ENCODE data around the gene TRIM47. TPM values are rescaled to one million over a fixed set of nuclear protein-coding genes. Genes with fewer than 3 reads are reported as not detected.
A peak's percentile ranks its signal among the peaks of the same experiment; 100 is the strongest.

Gene TRIM47
- total and polyA plus RNA-seq, 2 of the 13 experiments (the other 11 are each of a cell fraction or from before 2014, with no cell fraction given), result 33.5 to 82.0 TPM

DNA sequence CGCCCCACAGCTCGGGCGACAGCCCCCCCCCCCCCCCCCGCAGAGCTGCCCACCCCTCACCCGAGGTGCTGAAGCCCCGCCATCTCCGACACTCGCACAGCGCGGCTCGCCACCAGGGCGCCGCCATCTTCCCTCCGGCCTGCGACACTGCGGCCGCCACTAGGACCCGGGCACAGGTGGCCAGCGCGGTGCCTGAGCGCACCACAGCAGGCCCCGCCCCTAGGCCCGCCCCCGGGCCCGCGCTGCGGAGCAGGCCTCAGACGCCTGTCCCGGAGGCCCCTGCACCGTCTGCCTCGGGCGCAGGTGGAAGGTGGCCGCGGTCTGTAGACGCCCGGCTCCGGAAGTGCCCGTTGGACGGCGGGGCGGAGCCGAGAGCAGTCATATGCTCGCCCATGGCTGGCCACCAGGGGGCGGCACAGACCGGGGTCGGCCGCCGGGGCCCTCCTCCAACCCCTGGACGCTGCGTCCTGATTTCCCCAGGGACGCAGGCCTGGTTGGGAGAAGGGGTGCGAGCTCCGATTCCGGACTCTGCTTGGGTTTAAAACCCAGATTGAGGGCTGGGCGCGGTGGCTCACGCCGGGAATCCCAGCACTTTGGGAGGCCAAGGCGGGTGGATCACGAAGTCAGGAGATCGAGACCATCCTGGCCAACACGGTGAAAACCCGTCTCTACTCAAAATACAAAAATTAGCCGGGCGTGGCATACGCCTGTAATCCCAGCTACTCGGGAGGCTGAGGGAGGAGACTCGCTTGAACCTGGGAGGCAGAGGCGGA is 26.6 kb upstream of the TRIM47 start, which contains the start of gene MRPL38 (continued):
- TF ChIP-seq, protein P1, sequence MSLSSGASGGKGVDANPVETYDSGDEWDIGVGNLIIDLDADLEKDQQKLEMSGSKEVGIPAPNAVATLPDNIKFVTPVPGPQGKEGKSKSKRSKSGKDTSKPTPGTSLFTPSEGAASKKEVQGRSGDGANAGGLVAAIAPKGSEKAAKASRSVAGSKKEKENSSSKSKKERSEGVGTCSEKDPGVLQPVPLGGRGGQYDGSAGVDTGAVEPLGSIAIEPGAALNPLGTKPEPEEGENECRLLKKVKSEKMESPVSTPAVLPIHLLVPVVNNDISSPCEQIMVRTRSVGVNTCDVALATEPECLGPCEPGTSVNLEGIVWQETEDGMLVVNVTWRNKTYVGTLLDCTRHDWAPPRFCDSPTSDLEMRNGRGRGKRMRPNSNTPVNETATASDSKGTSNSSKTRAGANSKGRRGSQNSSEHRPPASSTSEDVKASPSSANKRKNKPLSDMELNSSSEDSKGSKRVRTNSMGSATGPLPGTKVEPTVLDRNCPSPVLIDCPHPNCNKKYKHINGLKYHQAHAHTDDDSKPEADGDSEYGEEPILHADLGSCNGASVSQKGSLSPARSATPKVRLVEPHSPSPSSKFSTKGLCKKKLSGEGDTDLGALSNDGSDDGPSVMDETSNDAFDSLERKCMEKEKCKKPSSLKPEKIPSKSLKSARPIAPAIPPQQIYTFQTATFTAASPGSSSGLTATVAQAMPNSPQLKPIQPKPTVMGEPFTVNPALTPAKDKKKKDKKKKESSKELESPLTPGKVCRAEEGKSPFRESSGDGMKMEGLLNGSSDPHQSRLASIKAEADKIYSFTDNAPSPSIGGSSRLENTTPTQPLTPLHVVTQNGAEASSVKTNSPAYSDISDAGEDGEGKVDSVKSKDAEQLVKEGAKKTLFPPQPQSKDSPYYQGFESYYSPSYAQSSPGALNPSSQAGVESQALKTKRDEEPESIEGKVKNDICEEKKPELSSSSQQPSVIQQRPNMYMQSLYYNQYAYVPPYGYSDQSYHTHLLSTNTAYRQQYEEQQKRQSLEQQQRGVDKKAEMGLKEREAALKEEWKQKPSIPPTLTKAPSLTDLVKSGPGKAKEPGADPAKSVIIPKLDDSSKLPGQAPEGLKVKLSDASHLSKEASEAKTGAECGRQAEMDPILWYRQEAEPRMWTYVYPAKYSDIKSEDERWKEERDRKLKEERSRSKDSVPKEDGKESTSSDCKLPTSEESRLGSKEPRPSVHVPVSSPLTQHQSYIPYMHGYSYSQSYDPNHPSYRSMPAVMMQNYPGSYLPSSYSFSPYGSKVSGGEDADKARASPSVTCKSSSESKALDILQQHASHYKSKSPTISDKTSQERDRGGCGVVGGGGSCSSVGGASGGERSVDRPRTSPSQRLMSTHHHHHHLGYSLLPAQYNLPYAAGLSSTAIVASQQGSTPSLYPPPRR (CRISPR knock-in tag; IDR thresholded peaks at IDR 0.05; ENCODE audit: borderline replicate concordance), result peak; percentile 74; the same call in 1 of the 2 replicates
- TF ChIP-seq MAZ (IDR thresholded peaks at IDR 0.05; ENCODE audit: borderline replicate concordance, low read depth, low read length), result peak; percentile 72
- peak; percentile 91 for TF ChIP-seq MAZ (CRISPR knock-in tag; IDR thresholded peaks at IDR 0.05; ENCODE audit: low read depth)
- TF ChIP-seq ZSCAN9 (CRISPR knock-in tag; IDR thresholded peaks at IDR 0.05; ENCODE audit: borderline replicate concordance), result peak; percentile 95
- peak; percentile 70 for TF ChIP-seq HNF4A (CRISPR knock-in tag; IDR thresholded peaks at IDR 0.05)
- TF ChIP-seq ZFP36L2 (CRISPR knock-in tag; IDR thresholded peaks at IDR 0.05), result no peak; the same call in 1 of the 2 replicates
- peak; percentile 50 for TF ChIP-seq PTBP1 (IDR thresholded peaks at IDR 0.05; ENCODE audit: low read depth, low read length, poor library complexity, severe bottlenecking)
- TF ChIP-seq, protein P2, sequence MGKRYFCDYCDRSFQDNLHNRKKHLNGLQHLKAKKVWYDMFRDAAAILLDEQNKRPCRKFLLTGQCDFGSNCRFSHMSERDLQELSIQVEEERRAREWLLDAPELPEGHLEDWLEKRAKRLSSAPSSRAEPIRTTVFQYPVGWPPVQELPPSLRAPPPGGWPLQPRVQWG (CRISPR knock-in tag; IDR thresholded peaks at IDR 0.05; ENCODE audit: borderline replicate concordance, low read depth), result no peak
- TF ChIP-seq, protein P3, sequence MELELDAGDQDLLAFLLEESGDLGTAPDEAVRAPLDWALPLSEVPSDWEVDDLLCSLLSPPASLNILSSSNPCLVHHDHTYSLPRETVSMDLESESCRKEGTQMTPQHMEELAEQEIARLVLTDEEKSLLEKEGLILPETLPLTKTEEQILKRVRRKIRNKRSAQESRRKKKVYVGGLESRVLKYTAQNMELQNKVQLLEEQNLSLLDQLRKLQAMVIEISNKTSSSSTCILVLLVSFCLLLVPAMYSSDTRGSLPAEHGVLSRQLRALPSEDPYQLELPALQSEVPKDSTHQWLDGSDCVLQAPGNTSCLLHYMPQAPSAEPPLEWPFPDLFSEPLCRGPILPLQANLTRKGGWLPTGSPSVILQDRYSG (CRISPR knock-in tag; IDR thresholded peaks at IDR 0.05), result peak; percentile 75
- no peak for TF ChIP-seq FIP1L1 (IDR thresholded peaks at IDR 0.05; ENCODE audit: borderline replicate concordance, insufficient read depth, low read depth, low read length)
- TF ChIP-seq, protein P4, sequence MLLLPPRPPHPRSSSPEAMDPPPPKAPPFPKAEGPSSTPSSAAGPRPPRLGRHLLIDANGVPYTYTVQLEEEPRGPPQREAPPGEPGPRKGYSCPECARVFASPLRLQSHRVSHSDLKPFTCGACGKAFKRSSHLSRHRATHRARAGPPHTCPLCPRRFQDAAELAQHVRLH (CRISPR knock-in tag; IDR thresholded peaks at IDR 0.05; ENCODE audit: borderline replicate concordance, low read depth), result peak; percentile 98; the same call in 1 of the 2 replicates
- TF ChIP-seq TCF7 (IDR thresholded peaks at IDR 0.05; ENCODE audit: low read depth), result no peak
- TF ChIP-seq BCL6 (CRISPR knock-in tag; IDR thresholded peaks at IDR 0.05), result peak; percentile 81
- no peak for TF ChIP-seq MAFK (conservative IDR thresholded peaks at IDR 0.05 in 1 of 2, IDR thresholded peaks at IDR 0.05 in 1 of 2; ENCODE audit: low read length in 2 of 2)
- TF ChIP-seq ZNF549 (CRISPR knock-in tag; IDR thresholded peaks at IDR 0.05), result no peak
- TF ChIP-seq, protein P5, sequence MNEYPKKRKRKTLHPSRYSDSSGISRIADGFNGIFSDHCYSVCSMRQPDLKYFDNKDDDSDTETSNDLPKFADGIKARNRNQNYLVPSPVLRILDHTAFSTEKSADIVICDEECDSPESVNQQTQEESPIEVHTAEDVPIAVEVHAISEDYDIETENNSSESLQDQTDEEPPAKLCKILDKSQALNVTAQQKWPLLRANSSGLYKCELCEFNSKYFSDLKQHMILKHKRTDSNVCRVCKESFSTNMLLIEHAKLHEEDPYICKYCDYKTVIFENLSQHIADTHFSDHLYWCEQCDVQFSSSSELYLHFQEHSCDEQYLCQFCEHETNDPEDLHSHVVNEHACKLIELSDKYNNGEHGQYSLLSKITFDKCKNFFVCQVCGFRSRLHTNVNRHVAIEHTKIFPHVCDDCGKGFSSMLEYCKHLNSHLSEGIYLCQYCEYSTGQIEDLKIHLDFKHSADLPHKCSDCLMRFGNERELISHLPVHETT (CRISPR knock-in tag; conservative IDR thresholded peaks at IDR 0.05), result peak; percentile 98
- no peak for TF ChIP-seq BHLHE40 (IDR thresholded peaks at IDR 0.05; ENCODE audit: low read length)
- no peak for TF ChIP-seq HMGA1 (CRISPR knock-in tag; conservative IDR thresholded peaks at IDR 0.05)
- TF ChIP-seq, protein P6, sequence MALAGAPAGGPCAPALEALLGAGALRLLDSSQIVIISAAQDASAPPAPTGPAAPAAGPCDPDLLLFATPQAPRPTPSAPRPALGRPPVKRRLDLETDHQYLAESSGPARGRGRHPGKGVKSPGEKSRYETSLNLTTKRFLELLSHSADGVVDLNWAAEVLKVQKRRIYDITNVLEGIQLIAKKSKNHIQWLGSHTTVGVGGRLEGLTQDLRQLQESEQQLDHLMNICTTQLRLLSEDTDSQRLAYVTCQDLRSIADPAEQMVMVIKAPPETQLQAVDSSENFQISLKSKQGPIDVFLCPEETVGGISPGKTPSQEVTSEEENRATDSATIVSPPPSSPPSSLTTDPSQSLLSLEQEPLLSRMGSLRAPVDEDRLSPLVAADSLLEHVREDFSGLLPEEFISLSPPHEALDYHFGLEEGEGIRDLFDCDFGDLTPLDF (CRISPR knock-in tag; IDR thresholded peaks at IDR 0.05), result peak; percentile 91
- TF ChIP-seq ZNF138 (CRISPR knock-in tag; IDR thresholded peaks at IDR 0.05; ENCODE audit: low read depth), result peak; percentile 14; the same call in 1 of the 2 replicates
- peak; percentile 99 for TF ChIP-seq KDM3A (CRISPR knock-in tag; IDR thresholded peaks at IDR 0.05; ENCODE audit: low read depth)

All from HepG2 (cell line).